GM12878 (cell line): ENCODE data around the gene PRKN. TPM values are rescaled to one million over a fixed set of nuclear protein-coding genes. Genes with fewer than 3 reads are reported as not detected.

Experiments used
- ATAC-seq: fragments of 200-7000 bp; cut with Tn5 transposase; 3 replicates; pipeline ENCODE4 v1.9.1; 2020; ENCODE audit warnings: mild to moderate bottlenecking, moderate library complexity
- BruUV-seq: library from RNA; stranded (reverse); fragments of 400-500 nt; replicated peaks from 2 replicates; lab custom pipeline; 2021; lab: Mats Ljungman, UMichigan
- CTCF ChIA-PET: fragments of 300-600 bp; sonication (Branson Sonifier 250); formaldehyde crosslinking; extraction: SDS; loops from one replicate; lab custom pipeline; 2021; ENCODE audit warnings: inconsistent platforms; lab: Yijun Ruan, JAX
- POLR2A ChIA-PET: fragments of 350-600 bp; formaldehyde crosslinking; extraction: SDS; loops from one replicate; lab custom pipeline; 2021; ENCODE audit warnings: inconsistent platforms; lab: Charles Lee
- RAD21 ChIA-PET: fragments of 300-600 bp; sonication (Branson Sonifier 250); formaldehyde crosslinking; loops from one replicate; lab custom pipeline; 2023; ENCODE audit warnings: antibody characterized with exemption; ENCODE audit not compliant: unreplicated experiment; lab: Charles Lee
- SMC1A ChIA-PET: fragments of 300-600 bp; sonication (Branson Sonifier 250); formaldehyde crosslinking; loops from one replicate; lab custom pipeline; 2023; ENCODE audit not compliant: unreplicated experiment, uncharacterized antibody; lab: Charles Lee
- DNase-seq: peaks from one replicate; pipeline ENCODE4 v3.0.0-alpha.2; 2011; ENCODE audit warnings: low read depth, low spot score
- FAIRE-seq: peaks from 3 replicates; lab custom pipeline; 2011; peaks lifted over from hg19 to GRCh38; lab: Jason Lieb, UNC
- H2AFZ ChIP-seq: 2 replicates; pipeline ENCODE4 v1.6.0; 2011; ENCODE audit warnings: low read depth, low read length, control low read depth; ENCODE audit not compliant: control insufficient read depth
- H3K27ac ChIP-seq: 2 replicates; pipeline ENCODE4 v1.5.1; 2011; ENCODE audit warnings: control low read depth; ENCODE audit not compliant: control insufficient read depth, insufficient read depth
- H3K27me3 ChIP-seq, 2 experiments: replicated peaks in 1 of 2; 2 replicates each; pipeline versions ENCODE4 v1.6.0 to v1.6.1; 2011; ENCODE audit warnings: low read length in 1 of 2; ENCODE audit not compliant: control insufficient read depth in 2 of 2, insufficient read depth in 2 of 2
- H3K36me3 ChIP-seq, 2 experiments: 2 replicates each; pipeline ENCODE4 v1.5.1; 2011; ENCODE audit warnings: low read length in 1 of 2; ENCODE audit not compliant: control insufficient read depth in 2 of 2, insufficient read depth in 2 of 2
- H3K4me1 ChIP-seq: 2 replicates; pipeline ENCODE4 v1.6.1; 2011; ENCODE audit warnings: mild to moderate bottlenecking, low read length, moderate library complexity, mixed read lengths; ENCODE audit not compliant: control insufficient read depth, insufficient read depth
- H3K4me2 ChIP-seq: 2 replicates; pipeline ENCODE4 v1.6.0; 2011; ENCODE audit warnings: control low read depth; ENCODE audit not compliant: control insufficient read depth, insufficient read depth
- H3K4me3 ChIP-seq: fragments of 200-600 bp; sonication (generic); 2 replicates; pipeline ENCODE4 v1.5.1; 2016
- H3K79me2 ChIP-seq: 2 replicates; pipeline ENCODE4 v1.6.0; 2011; ENCODE audit warnings: low read length; ENCODE audit not compliant: control insufficient read depth, insufficient read depth
- H3K9ac ChIP-seq: 2 replicates; pipeline ENCODE4 v1.8.0; 2011; ENCODE audit warnings: low read length, control low read depth, mixed read lengths; ENCODE audit not compliant: control insufficient read depth, insufficient read depth
- H3K9me3 ChIP-seq: replicated peaks from 3 replicates; pipeline ENCODE4 v1.5.1; 2011; ENCODE audit warnings: mild to moderate bottlenecking, low read length; ENCODE audit not compliant: control insufficient read depth, insufficient read depth
- H4K20me1 ChIP-seq: 2 replicates; pipeline ENCODE4 v1.6.0; 2011; ENCODE audit not compliant: control insufficient read depth, insufficient read depth
- CTCF ChIP-seq, 3 experiments: IDR thresholded peaks in 2 of 3; conservative IDR thresholded peaks in 1 of 3; 2 replicates each; pipeline ENCODE4 v1.5.1; 2011; ENCODE audit warnings: low read depth in 3 of 3, low read length in 3 of 3, mild to moderate bottlenecking in 3 of 3, control low read depth in 2 of 3, moderate library complexity in 2 of 3, inconsistent platforms in 1 of 3, mixed read lengths in 1 of 3; ENCODE audit not compliant: control insufficient read depth in 2 of 3, insufficient read depth in 1 of 3; ENCODE audit errors: extremely low read depth in 1 of 3
- E2F4 ChIP-seq: IDR thresholded peaks from 2 replicates; pipeline ENCODE4 v1.6.1; 2012; ENCODE audit warnings: low read depth, low read length, improper control_type of control experiment
- FOS ChIP-seq: IDR thresholded peaks from 3 replicates; pipeline ENCODE4 v1.6.1; 2011; ENCODE audit warnings: borderline replicate concordance; ENCODE audit not compliant: insufficient read length; ENCODE audit errors: extremely low read depth
- FOXK2 ChIP-seq: fragments of 450-650 bp; IDR thresholded peaks from 2 replicates; pipeline ENCODE4 v1.6.1; 2017; ENCODE audit warnings: mild to moderate bottlenecking, moderate library complexity
- RUNX3 ChIP-seq: IDR thresholded peaks from 2 replicates; pipeline ENCODE4 v1.6.1; 2012; ENCODE audit warnings: low read length, inconsistent platforms
- WGBS: methylation state at CpG from one replicate; pipeline ENCODE4 v1.1.6; 2016; ENCODE audit warnings: low lambda C conversion rate; ENCODE audit not compliant: insufficient replicate concordance, insufficient coverage; ENCODE audit errors: missing lambda C conversion rate; 5-methylcytosine and 5-hydroxymethylcytosine counted together
- in situ Hi-C: fragments of 300-500 bp; cut with MboI; formaldehyde crosslinking; loops from 9 replicates; pipeline ENCODE4 v1.14.3; 2018; ENCODE audit warnings: mixed read lengths
- intact Hi-C: fragments of 100-400 bp; cut with micrococcal nuclease; formaldehyde crosslinking; loops from one replicate; pipeline ENCODE4 v1.14.2; 2022; ENCODE audit not compliant: unreplicated experiment
- polyA plus RNA-seq, 11 experiments: library from polyadenylated mRNA; depleted of rRNA in 4 of 11; unstranded in 6 of 11; stranded (reverse) in 5 of 11; fragments of >200 nt; fragmentation: Nextera tagmentation in 4 of 11; fragmentation: Illumina TruSeq in 1 of 11; extraction: Ambion mirVana in 4 of 11; extraction: Trizol in 1 of 11; gene quantifications; 1 replicate in 1 of 11; 2 replicates in 10 of 11; pipeline versions ENCODE4 v1.2.1 to v1.2.3, GENCODE V29; 2011 to 2016; ENCODE audit warnings: inconsistent platforms in 2 of 11, missing spikeins in 2 of 11, low read depth in 1 of 11
- total RNA-seq, 4 experiments: library from RNA; depleted of rRNA in 3 of 4; stranded (reverse); fragments of >200 nt in 3 of 4; fragmentation: Illumina TruSeq in 1 of 4; extraction: Trizol in 1 of 4; gene quantifications; 2 replicates each; pipeline versions ENCODE4 v1.2.1 to v1.2.3, GENCODE V29; 2013 to 2021

PRKN gene
- total and polyA plus RNA-seq, 10 of the 15 experiments (the other 5 are each of a cell fraction or from before 2014, with no cell fraction given) = 0.06 to 0.09 TPM; not detected in 8

GRCh38 chr6:161674930-161675682 lies 1052.5 kb downstream of the PRKN start:
- in situ Hi-C loops = no loop called here

More at GRCh38 chr6:161674930-161675682, 1052.5 kb downstream of the PRKN start:
- no peaks in the 10 kb centered on the region for H3K9me3 ChIP-seq
- ChIA-PET POLR2A (no interaction called here), RAD21 (no interaction called here), CTCF (no interaction called here), SMC1A (no interaction called here)
- intact Hi-C loops = no loop called here
- H2AFZ ChIP-seq = no peak overlapping the region
- no peaks in the 10 kb centered on the region for H3K27me3 ChIP-seq
- no peak for ATAC-seq
- BruUV-seq = no TSS peak
- H3K4me3 ChIP-seq = no peak overlapping the region
- H3K27ac ChIP-seq = no peak overlapping the region
- no peak for DNase-seq
- no peak overlapping the region for H3K9ac ChIP-seq
- no peak for FAIRE-seq
- TF ChIP-seq RUNX3 (no peak), FOXK2 (no peak), E2F4 (no peak), FOS (no peak), CTCF (IDR thresholded peaks at IDR 0.05 in 2 of 3, conservative IDR thresholded peaks at IDR 0.05 in 1 of 3; ENCODE audit: control insufficient read depth in 2 of 3, extremely low read depth in 1 of 3, insufficient read depth in 1 of 3, low read depth in 3 of 3, low read length in 3 of 3) (no peak)
- WGBS = 56% methylated on average over 10 of the region's 10 CpGs
- no peaks in the 10 kb centered on the region for H3K79me2 ChIP-seq
- H3K36me3 ChIP-seq = no peaks in the 10 kb centered on the region
- H3K4me1 ChIP-seq = no peaks in the 10 kb centered on the region
- no peak overlapping the region for H3K4me2 ChIP-seq
- H4K20me1 ChIP-seq = no peaks in the 10 kb centered on the region
